HG02571 (cell line): Measurements from ENCODE around the gene ARHGEF4.
"Not testable (repeated sequence)": the region's sequence is repeated elsewhere in the genome, so short reads cannot be mapped to it uniquely, and the experiment has no call there.

Experiments used
- ATAC-seq: cut with Tn5 transposase; IDR thresholded peaks from one replicate; pipeline ENCODE4 v1.9.1; 2021; ENCODE audit warnings: mild to moderate bottlenecking, moderate library complexity; ENCODE audit not compliant: unreplicated experiment

The ARHGEF4 gene

DNA sequence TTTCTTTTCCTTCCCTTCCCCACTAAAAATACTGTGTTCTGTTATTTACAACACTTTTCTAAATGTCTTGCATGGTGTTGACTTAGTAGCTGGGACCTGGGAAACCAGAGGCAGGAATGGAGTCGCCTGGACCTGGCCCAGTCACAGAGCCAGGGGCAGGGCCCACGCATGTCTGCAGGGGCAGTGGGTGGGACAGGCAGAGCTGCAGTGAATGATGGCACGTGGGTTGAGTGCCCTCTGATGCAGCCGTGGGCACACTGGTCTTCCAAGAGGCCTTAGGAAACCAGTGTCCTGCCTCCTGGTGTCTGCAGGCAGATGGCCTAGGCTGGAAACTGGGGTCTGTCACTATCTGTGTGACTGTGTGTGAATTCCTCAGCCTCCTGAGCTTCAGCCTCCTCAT is 46.8 kb downstream of the ARHGEF4 start:
- no peak for ATAC-seq

DNA sequence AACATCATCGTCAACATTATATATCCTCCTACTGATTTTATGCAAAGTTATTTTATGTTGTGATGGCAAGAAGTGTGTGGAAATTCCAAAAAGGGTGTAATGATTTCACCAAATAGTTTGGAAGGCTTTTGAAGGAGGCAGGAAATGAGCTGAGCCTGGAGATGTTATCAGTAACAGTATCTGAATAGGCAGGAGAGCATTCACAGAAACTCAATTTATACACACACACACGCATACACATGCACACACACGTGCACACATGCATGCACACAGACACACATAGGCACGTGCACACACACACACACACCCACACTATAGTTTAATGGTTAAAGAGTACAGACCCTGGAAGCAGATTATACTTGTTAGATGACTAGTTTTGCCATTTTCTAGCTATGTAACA is 47.3 kb downstream of the ARHGEF4 start:
- no peak for ATAC-seq

GRCh38 chr2:130884503-130884902 is 47.8 kb downstream of the ARHGEF4 start:
- no peak for ATAC-seq

GRCh38 chr2:130887643-130888042 is 50.9 kb downstream of the ARHGEF4 start:
- no peak for ATAC-seq

DNA sequence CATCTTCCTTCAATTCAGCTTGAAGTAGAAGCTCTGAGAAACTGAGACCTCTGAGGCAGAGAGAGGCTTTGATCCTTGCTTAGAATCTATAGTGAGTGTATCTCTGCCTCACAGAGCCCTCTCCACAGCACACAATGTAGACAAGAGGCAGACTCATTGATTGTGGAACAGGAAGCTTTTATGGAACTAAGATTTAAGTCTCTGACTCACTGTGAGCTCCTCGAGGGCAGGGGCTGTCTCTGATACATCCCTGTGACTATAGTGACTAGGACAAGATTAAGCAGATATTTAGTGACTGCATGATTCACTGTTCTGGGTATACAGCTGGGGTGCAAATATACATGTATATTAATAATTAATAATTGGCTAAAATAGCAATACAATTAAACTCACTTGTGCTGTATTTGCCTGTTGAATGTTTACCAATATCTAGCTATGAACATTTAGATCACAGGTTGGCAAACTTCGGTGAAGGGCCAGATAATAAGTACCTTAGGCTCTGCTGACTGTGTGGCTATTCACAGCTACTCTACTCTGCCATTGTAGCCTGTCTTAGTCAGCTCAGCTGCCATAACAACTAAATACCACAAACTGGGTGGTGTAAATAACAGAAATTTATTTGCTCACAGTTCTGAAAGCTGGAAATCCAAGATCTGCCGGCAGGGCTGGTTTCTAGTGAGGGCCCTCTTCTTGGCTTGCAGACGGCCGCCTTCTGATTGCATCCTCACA is 54.4 kb downstream of the ARHGEF4 start:
- ATAC-seq, result no peak

- no peak for ATAC-seq
Observed at GRCh38 chr2:130891966-130892365, 55.3 kb downstream of the ARHGEF4 start.

DNA sequence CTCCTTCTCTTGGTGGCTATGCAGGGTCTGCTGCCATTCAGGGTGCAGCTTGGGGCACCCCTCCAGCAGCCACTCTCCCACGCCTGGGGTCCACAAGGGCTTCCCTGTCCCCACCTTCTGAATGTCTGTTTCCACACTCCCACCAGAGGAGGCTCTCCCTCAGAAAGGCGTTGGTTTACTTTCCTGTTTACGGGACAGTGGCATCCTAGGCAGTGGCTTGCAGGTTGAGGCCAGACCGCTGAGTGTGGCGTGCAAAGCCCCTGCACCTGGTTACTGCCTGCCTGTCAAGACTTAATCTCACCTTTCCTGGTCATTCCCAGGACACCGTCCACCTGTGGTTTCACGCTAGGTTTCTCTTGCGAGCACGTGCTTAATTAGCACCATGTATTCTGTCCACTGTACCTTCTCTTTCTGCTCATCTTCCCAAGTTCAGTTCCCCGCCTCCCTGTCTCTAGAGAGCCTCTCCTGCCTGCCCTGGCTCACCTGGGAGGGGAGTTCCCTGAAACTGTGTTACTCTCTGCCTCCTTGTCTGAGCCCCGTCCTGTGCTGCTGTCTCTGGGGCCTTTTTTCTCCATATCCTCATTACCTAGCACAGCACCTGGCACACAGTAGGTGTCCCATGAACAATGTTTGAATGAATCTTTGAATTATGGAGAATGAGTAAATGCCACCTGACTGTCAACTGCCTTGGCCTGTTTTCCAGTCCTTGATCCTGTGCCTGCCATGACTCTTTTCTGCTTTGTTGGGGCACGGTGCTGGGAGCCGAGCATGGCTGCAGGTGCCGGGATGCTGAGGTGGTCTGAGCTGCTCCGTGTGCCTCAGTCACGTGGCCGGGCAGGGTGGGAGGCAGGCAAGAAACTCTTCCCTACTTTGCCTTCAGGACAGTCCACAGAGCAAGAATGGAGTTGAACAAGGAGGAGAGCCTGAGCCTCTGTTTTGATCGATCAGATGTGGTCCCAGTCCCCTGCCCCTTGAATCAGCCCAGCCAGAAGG is 56.4 kb downstream of the ARHGEF4 start:
- no peak for ATAC-seq

DNA sequence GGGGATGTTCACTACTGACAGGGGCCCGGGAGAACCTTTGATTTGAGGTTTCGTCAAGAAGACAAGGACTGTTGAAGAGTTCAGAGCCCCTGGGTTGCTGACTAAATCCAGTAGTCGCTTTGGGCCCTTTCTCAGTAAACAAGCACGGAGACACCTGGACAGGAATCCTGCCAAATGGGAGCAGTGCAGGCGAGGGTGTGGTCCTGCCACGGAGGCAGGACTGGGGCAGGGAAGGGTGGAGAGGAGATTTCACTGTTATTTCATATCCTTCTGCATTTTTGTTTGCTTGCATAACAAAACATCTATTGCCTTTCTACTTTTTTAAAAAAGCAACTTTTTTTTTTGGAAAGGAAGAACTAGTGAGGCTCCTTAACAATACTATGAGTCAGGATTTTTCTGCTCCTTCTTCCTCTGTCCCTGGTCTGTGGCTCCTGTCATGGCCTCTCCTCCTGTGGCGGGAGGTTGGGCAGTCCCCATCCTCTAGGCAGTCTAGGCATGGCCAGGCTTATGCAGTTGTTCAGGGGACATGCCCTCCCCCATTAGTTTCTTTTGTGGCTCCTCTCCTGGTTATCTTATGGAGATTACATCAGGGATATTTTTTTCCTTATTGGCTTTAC is 57.7 kb downstream of the ARHGEF4 start:
- no peak for ATAC-seq

GRCh38 chr2:130896813-130897212 is 60.1 kb downstream of the ARHGEF4 start:
- no peak for ATAC-seq

DNA sequence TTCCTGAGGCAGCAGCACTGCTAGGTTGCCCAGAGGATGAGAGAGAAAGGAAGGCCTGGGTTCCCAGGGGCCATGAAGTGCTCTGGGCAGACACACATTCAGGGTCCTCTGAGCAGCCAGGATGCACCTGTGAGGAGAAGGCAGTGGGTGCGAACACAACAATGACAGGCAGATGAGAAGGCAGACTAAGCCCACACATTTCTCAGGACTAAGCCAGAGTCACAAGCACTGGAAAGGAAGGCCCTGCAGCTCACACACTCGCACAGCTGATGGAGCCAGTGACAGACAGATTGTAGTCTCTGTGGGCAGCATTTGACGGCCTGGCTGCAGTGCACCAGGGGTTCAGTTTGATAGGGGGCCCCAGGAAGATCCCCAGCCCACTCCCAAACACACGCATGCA is 61.8 kb downstream of the ARHGEF4 start:
- no peak for ATAC-seq

GRCh38 chr2:130899306-130899705 is 62.6 kb downstream of the ARHGEF4 start:
- ATAC-seq, result no peak

- ATAC-seq, result no peak
Observed at GRCh38 chr2:130901061-130901460, 64.3 kb downstream of the ARHGEF4 start.

DNA sequence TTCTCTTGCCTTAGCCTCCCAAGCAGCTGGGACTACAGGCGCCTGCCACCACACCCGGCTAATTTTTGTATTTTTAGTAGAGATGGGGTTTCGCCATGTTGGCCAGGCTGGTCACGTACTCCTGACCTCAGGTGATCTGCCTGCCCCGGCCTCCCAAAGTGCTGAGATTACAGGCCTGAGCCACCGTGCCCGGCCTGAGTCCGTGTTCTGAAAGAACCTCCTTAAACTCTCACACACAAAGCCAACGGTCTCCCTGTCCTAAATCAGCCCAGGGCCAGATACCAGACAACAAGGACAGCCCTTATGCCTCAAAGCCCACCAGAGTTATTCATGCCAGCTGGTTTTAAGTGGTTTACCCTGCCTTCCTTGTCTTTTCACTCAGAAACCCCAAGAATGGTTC is 64.9 kb downstream of the ARHGEF4 start:
- ATAC-seq, result not testable (repeated sequence)

- no peak for ATAC-seq
Observed at GRCh38 chr2:130908832-130909231, 72.1 kb downstream of the ARHGEF4 start.

- ATAC-seq, result no peak
Observed at GRCh38 chr2:130910931-130911330, 74.2 kb downstream of the ARHGEF4 start.

- ATAC-seq, result no peak
Observed at GRCh38 chr2:130911482-130911881, 74.8 kb downstream of the ARHGEF4 start.

- no peak for ATAC-seq
Observed at GRCh38 chr2:130911996-130912395, 75.3 kb downstream of the ARHGEF4 start.

DNA sequence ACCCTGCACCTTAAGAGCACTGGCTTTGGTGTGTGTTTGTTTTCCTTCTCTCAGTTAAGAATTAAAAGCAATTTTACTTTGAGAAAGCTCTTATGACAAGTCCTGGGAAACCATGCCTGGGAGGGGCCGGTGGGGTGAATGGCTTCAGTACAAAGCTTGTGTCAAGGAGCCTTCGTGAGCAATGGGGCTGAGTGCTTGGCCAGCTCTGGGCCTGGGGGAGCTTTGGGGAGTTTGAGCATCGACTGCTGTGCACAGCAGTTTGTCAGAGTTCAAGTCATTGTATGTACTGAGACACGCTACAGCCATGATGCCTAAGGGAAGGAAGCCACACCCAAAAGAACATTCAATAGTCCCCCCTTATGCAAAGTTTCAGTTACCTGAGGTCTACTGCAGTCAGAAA is 75.8 kb downstream of the ARHGEF4 start:
- ATAC-seq, result no peak

- no peak for ATAC-seq
Observed at GRCh38 chr2:130913891-130914290, 77.2 kb downstream of the ARHGEF4 start.

DNA sequence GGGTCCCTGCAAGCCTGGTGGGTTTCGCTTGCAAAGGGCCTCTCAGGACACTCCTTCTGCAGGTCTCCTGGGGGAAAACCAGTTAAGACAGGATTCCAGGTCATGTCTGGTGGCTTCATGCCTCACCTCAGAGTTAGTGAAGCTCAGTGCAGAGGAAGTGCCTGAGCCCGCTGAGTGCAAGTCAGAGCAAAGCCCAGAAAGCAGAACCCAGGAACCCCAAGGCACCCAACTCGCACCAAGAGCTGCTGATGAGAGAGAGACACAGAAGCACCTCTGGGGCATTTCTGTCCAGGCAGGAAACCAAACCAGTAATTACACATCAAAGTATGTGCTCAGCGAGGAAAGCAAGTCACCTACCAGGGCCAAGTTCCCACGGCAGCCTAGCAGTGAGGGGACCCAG is 78.4 kb downstream of the ARHGEF4 start:
- ATAC-seq, result no peak

DNA sequence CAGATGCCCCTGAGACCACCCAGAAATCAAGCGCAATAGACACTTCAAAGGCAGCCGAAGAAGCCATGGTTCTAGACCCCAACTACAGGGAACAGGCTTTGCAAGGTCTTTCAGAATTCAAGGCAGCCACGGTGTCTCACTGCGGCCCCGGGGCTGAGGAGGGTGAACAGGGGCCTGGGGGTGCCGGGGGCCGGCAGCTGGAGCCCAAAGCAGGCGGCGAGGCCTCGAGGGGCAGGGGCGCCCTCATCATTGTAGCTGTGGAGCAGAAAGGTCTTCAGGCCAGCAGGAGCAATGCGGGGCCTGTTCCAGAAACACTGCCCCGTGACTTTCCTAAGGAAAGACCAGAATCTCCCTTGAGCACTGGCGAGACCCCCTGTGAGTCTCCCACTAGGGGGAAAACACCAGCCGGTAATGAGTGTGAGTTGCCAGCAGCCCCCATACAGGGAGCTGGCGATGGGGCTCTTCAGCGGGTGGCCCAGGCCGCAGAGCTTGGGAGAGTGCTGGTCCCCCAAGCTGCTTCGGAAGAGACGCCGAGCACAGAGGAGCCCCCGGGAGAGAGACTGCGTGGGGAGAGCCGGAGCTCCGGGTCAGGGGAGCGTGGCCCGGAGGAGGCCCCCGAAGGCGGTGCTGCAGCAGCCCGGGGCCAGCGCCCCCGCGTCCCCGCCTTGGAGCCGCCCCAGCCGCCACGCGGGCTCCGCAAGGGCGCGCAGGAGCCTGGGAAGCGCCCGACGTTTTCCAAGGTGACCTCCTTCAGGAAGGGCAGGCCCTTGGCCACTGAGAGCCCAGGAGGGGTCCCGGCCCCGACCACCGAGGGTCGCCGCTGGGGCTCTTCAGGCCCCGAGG is 79.1 kb downstream of the ARHGEF4 start:
- no peak for ATAC-seq
